ENCODE measurements around the gene ACP6.

DNA sequence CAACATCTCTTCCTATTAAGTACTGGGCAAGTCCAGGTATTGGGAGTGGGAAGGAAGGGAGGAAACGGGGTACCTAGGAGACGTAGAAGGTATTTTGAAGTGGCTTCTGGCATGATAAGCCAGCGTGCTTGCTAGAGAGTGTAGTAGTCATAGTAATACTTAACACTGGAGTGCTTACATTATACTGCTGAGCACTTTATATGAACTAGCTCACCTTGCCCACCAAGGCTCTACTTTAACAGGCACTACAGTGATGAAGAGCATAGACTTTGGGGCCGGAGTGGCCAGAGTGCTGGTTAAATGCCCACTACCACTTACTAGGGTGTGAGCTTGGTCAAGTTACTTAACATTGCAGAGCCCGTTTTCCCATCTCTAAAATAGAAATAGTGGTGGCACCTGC lies 61.7 kb downstream of the ACP6 start:
- TF ChIP-seq POLR2A (IDR thresholded peaks at IDR 0.05) (no peak), CTCF (IDR thresholded peaks at IDR 0.05) (no peak)
